NCI-H2171 treated with DMSO at 0.1 percent for 48 hours (cell line): Measurements from ENCODE around the gene LRRC28.

Experiments
- DNase-seq: peaks from one replicate; lab custom pipeline; 2025; lab: John Stamatoyannopoulos, UW

LRRC28 gene

GRCh38 chr15:99305761-99306505 is 54.7 kb downstream of the LRRC28 start:
- DNase-seq: peak; percentile 87

- peak; percentile 90 for DNase-seq
Observed at GRCh38 chr15:99306694-99307338, 55.5 kb downstream of the LRRC28 start.

GRCh38 chr15:99307735-99308134 is 56.5 kb downstream of the LRRC28 start:
- no peak for DNase-seq

- no peak for DNase-seq
Observed at GRCh38 chr15:99310745-99311144, 59.5 kb downstream of the LRRC28 start.

- no peak for DNase-seq
Observed at GRCh38 chr15:99312228-99312627, 60.9 kb downstream of the LRRC28 start.

GRCh38 chr15:99312794-99313193 is 61.5 kb downstream of the LRRC28 start:
- DNase-seq: no peak

GRCh38 chr15:99315636-99316035 is 64.4 kb downstream of the LRRC28 start:
- no peak for DNase-seq

- peak; percentile 40 for DNase-seq
Observed at GRCh38 chr15:99320374-99321215, 69.3 kb downstream of the LRRC28 start.

GRCh38 chr15:99321468-99321867 is 70.2 kb downstream of the LRRC28 start:
- DNase-seq: no peak

GRCh38 chr15:99322643-99323405 is 71.5 kb downstream of the LRRC28 start:
- no peak for DNase-seq

- no peak for DNase-seq
Observed at GRCh38 chr15:99324082-99324620, 72.9 kb downstream of the LRRC28 start.

- no peak for DNase-seq
Observed at GRCh38 chr15:99324700-99325099, 73.4 kb downstream of the LRRC28 start.

GRCh38 chr15:99326235-99326634 is 75.0 kb downstream of the LRRC28 start:
- no peak for DNase-seq

- no peak for DNase-seq
Observed at GRCh38 chr15:99328106-99329072, 77.1 kb downstream of the LRRC28 start.

GRCh38 chr15:99331381-99331780 is 80.1 kb downstream of the LRRC28 start:
- no peak for DNase-seq

GRCh38 chr15:99333413-99333812 is 82.1 kb downstream of the LRRC28 start:
- no peak for DNase-seq

- no peak for DNase-seq
Observed at GRCh38 chr15:99333981-99334380, 82.7 kb downstream of the LRRC28 start.

GRCh38 chr15:99335508-99335907 is 84.2 kb downstream of the LRRC28 start:
- no peak for DNase-seq

GRCh38 chr15:99336794-99337193 is 85.5 kb downstream of the LRRC28 start:
- DNase-seq: no peak

GRCh38 chr15:99340347-99340746 is 89.1 kb downstream of the LRRC28 start:
- DNase-seq: no peak

GRCh38 chr15:99341786-99342185 is 90.5 kb downstream of the LRRC28 start:
- DNase-seq: no peak
